C1 segment of cervical spinal cord (tissue), 14 donors: Measurements from ENCODE around the gene DOC2B.
"Not testable (repeated sequence)": the region's sequence is repeated elsewhere in the genome, so short reads cannot be mapped to it uniquely, and the experiment has no call there.

ENCODE experiments used
- DNase-seq, 14 donors: peaks; one replicate each; lab custom pipeline; 2025; lab: John Stamatoyannopoulos, UW

Gene DOC2B

DNA sequence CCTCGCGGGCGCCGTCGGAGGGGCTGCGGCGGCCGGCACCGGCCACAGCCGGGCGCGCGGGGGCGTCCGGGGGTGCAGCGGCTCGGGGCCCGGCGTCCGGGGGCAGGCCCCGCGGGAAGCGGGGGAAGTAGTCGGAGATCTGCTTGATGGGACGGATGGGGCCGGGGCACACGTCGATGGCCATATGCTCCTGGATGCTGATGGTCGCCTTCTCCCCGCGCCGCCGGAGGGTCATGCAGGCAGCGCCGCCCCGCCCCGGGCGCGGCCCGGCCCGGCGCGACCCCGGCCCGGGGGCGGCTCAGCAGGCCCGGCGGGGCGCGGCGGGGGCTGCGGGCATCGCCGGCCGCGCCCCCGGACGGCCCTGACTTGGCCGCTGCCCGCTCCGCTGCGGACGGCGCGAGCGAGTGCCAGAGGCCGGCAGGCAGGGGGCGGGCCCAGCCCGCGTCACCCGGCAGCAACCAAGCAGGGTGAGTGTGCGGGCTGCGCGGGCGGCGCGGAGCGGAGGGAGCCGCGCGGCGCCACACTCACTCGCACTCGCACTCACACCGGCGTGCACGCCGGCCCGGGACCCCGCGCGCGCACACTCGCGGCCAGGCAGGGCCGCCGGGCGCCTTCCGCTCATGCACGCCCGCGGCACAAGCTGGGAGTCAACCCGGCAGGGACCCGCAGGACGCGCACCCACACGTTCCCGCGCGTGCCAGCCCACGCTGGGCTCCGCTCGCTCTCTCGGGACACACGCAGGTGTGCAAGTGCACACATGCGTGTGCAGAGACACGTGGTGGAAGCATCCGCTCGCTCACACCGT lies at the start of gene DOC2B:
DOC2B (minus strand) TSS at position 406 of the 805 bp plus-strand sequence; CDS start at position 235, 171 bp downstream.
- peak in 3 of 14 donors; percentile 20 to 48 (median 21) for DNase-seq

DNA sequence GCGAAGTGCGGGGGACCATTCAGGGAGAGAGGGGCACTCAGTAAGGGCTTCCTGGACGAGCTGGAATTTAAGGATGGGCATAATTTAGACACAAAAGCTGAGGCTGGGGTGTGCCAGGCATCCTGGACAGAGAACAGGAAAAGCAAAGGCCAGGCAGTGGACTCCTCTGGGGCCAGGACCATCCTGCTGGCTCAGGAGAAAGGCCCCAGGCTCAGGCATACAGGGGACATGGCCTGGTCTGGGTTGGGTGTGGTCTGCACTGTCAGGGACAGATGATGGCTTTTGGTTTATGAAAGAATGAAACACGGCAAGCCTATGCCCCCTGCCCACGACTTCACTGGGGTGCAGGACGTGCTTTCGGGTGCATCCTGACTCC lies 48.9 kb upstream of the DOC2B start:
- DNase-seq: no peak

- DNase-seq: no peak
These were observed 48.4 kb upstream of the DOC2B start for GRCh38 chr17:229709-230394.

DNA sequence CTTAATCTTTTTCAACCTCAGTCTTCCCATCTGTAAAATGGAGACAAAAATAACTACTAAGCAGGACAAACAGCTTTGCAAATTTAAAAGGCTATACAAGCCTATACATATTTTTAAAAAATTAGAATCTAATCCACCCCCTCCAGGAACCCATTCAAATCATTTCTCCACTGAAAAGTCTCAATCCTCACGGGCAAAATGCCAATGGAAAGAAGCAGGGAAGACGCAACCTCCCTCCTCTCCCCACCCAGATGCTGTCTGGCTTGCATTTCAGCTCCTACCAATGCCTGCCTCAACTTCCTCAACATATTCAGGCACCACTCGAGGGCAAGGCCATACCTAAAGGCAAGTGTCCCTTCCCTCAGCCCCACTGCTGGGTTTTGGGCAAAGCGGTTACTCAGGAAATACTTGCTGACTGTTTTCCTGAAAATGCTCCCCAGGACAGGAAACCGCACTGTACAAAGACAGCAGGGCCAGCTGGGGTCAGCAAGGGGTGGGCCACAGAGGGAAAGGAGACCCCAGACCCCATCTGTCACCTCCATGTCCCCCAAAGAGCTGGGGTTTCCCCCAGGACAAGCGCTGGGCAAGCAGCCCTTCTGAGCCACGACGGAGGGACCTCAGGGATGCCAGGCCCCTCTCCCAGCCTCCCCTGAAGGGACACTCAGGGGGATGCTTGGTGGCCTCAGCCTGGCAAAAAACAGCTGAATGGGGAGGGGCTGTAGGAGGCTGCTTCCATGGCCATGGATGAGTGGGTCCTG lies 47.7 kb upstream of the DOC2B start:
- DNase-seq: no peak

DNA sequence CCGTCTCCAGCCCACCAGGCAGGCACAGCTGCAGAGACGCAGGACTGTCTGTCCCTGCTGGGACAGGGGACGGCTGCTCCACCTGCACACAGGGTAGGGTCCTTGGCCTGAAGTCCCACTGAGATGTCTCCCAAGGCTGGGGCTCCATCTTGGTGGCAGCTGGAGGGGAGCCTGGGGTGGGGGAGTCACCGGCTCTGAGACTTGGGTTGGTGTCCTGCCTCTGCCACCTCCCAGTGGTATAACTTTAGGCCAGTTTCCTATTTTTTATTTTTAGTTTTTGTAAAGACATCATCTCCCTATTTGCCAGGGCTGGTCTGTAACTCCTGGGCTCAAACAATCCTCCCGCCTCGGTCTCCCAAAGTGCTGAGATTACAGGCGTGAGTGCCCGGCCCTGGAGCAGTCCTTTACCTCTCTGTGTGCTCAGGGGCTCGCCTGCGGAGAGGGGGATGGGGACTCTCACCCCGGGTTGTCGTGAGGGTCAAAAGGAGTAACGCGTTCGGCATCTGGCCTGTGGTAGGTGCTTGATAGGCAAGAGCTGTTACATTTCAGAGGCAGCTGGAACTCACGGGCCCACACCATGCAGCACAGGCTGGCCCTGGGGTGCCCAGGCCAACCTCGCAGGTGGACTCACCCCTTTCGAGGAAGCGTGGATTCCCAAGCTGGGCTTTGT lies 46.6 kb upstream of the DOC2B start:
- no peak for DNase-seq

- peak in 8 of 14 donors; percentile 11 to 59 (median 20) for DNase-seq
These were observed 45.9 kb upstream of the DOC2B start for GRCh38 chr17:227078-227945.

DNA sequence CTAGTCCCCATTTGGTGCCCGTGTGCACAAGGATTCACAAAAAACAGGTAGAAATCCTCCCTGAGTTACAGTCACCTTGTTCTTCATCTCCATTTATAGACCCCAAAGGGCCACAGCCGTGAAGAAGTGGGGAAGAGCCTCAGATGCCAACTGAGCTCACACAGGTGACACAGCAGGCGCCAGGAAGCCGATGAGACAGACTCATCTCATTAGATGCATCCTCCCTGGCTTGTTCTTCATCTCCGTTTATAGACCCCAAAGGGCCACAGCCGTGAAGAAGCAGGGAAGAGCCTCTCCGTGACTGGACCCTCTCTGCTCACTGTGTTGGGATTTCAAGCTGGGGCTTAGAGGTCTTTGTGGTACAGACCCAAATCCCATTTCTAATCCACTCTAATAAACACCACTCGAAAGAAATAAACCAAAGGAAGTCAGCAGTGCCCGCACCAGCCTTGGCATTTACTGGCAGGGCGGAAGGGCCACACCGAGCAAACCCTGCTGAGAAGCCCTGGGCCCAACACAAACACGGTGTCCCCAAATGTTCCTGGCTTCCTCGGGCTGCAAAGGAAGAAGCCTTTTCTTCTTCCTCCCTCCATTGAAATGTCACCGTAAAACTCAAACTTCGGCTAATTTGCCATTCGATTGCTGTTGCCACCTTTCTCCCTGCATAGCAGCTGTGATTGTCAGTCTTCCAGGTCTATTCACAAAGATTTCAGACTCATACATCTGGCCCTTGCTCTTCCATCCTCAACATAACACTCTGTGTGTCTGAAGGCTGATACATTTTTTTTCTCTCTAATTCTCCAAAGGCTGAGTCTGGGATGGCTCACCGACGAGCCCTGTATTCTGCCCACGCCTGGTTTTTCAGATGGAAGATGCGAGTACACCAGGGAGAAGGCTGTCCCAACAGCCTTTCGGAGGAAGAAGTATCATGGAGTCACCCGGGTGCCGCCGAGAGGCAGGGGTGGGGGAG lies 44.9 kb upstream of the DOC2B start:
- DNase-seq: no peak

DNA sequence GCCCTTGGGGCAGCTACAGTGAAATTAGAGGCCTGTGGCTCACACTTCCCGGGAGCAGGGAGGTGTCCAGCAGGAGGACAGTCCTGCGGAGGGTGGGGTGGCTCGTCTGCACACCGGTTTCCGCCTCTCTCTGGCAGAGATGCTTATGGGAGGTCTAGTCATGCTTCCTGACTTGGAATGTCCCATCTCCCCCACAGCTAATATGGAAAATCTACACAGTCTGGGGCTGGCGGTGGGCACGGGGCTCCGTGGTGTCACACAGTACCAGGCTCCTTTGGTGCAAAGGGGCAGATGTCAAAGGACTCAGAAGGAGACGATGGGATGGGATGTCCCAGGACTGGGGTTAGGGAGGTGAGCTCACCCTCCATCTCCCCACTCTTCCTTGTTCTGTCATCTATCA lies 44.1 kb upstream of the DOC2B start:
- no peak for DNase-seq

DNA sequence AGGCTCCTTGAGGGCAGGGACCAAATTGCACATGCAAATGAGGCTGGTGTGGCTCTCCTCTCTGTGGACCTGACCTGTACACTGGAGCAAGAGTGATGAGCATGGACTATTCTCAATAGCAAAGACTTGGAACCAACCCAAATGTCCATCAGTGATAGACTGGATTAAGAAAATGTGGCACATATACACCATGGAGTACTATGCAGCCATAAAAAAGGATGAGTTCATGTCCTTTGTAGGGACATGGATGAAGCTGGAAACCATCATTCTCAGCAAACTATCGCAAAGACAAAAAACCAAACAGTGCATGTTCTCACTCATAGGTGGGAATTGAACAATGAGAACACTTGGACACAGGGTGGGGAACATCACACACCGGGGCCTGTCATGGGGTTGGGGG lies 43.1 kb upstream of the DOC2B start:
- DNase-seq: not testable (repeated sequence)

- no peak for DNase-seq
These were observed 42.4 kb upstream of the DOC2B start for GRCh38 chr17:223723-224471.

DNA sequence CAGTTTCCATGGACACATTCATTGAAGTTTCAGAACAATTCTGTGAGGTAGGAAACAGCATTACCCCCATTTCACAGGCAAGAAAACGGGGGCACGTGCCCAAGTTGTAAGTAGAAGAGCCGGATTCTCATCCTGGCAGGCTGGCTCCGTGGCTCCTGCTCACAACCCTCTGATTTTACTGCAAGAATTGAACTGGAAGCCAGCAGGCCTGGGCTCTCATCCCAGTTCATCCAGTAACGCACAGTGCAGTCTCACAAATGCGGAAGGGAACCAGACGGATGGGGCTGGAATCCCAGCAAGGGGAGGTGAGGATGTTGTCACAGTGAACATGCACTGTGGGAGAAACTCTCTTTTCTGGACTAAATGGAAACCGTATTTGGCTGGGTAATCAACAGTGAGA lies 40.7 kb upstream of the DOC2B start:
- DNase-seq: peak in 8 of 14 donors; percentile 7 to 57 (median 26)

- DNase-seq: no peak
These were observed 38.2 kb upstream of the DOC2B start for GRCh38 chr17:219696-220095.

- DNase-seq: no peak
These were observed 37.1 kb upstream of the DOC2B start for GRCh38 chr17:218432-219110.

DNA sequence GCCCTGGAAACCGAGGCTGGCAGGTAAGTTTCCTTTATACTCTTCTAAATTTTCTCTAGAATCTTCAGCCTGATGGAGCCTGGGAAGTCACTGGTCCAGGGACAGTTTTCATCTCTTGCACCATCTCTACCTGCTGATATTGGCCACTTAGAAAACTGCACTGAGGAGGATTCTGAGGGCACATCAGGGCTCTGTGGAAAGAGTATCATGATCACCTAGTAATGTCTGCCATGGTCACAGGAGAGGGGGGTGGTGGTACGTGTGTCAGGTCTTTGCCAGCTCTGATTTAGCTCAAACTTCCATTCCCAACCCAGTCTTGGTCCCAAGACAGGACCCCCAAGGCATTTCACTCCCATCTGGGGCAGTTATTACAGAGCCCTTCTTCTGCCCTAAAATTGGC lies 35.2 kb upstream of the DOC2B start:
- DNase-seq: no peak

GRCh38 chr17:215563-216478 lies 34.4 kb upstream of the DOC2B start:
- DNase-seq: peak in 1 of 14 donors; percentile 21

- no peak for DNase-seq
These were observed 33.5 kb upstream of the DOC2B start for GRCh38 chr17:214881-215331.
